ENCODE measurements around the gene BRICD5. TPM values are rescaled to one million over a fixed set of nuclear protein-coding genes. Genes with fewer than 3 reads are reported as not detected.

Gene BRICD5
- total and polyA plus RNA-seq, 2 donors from 2014 or later, result 7.2 to 8.2 TPM

- FAIRE-seq, result no peak
- Histone ChIP-seq H3K9me3 (ENCODE audit: control insufficient read depth in 2 of 3, insufficient read depth in 1 of 3, low read length in 3 of 3) (no peaks in the 10 kb centered on the region), H3K4me1 (ENCODE audit: control insufficient read depth in 2 of 3, insufficient read depth in 2 of 3, low read depth in 1 of 3, low read length in 3 of 3) (no peaks in the 10 kb centered on the region), H3K4me3 (ENCODE audit: low read length in 3 of 3) (no peak overlapping the region), H3K36me3 (ENCODE audit: control insufficient read depth in 2 of 3, insufficient read depth in 3 of 3, low read length in 3 of 3) (peaks cover 0 to 40% (median 15%) of the 10 kb centered on the region in 3 donors), H3K27me3 (ENCODE audit: control insufficient read depth, insufficient read depth, low read length) (no peaks in the 10 kb centered on the region), H3K27ac (ENCODE audit: low read depth in 2 of 2, low read length in 2 of 2) (no peak overlapping the region), H3K9ac (ENCODE audit: low read length in 3 of 3) (no peak overlapping the region)
- intact Hi-C loops (cut with DNase I), result no loop called here
- peak in 1 of 5 donors; percentile 49 for DNase-seq
- TF ChIP-seq CTCF (IDR thresholded peaks at IDR 0.05; ENCODE audit: borderline replicate concordance, extremely low read depth, insufficient read depth), result no peak
Measured at GRCh38 chr16:2244926-2245795, 34.5 kb upstream of the BRICD5 start.

GRCh38 chr16:2244301-2244700, 33.6 kb upstream of the BRICD5 start:
- peak in 2 of 5 donors; percentile 36 to 70 for DNase-seq
- H3K9me3 ChIP-seq (ENCODE audit: control insufficient read depth in 2 of 3, insufficient read depth in 1 of 3, low read length in 3 of 3), result no peaks in the 10 kb centered on the region
- H3K4me3 ChIP-seq (ENCODE audit: low read length in 3 of 3), result no peak overlapping the region
- intact Hi-C loops (cut with DNase I), result no loop called here
- H3K36me3 ChIP-seq (ENCODE audit: control insufficient read depth in 2 of 3, insufficient read depth in 3 of 3, low read length in 3 of 3), result peaks cover 0 to 40% (median 15%) of the 10 kb centered on the region in 3 donors
- no peak overlapping the region for H3K27ac ChIP-seq (ENCODE audit: low read depth in 2 of 2, low read length in 2 of 2)
- TF ChIP-seq CTCF (IDR thresholded peaks at IDR 0.05; ENCODE audit: borderline replicate concordance, extremely low read depth, insufficient read depth), result no peak
- no peak overlapping the region for H3K9ac ChIP-seq (ENCODE audit: low read length in 3 of 3)
- FAIRE-seq, result no peak
- H3K27me3 ChIP-seq (ENCODE audit: control insufficient read depth, insufficient read depth, low read length), result no peaks in the 10 kb centered on the region
- no peaks in the 10 kb centered on the region for H3K4me1 ChIP-seq (ENCODE audit: control insufficient read depth in 2 of 3, insufficient read depth in 2 of 3, low read depth in 1 of 3, low read length in 3 of 3)

- DNase-seq (peak in 1 of 5 donors; percentile 71), FAIRE-seq (no peak)
- intact Hi-C loops (cut with DNase I), result no loop called here
- no peak for TF ChIP-seq CTCF (IDR thresholded peaks at IDR 0.05; ENCODE audit: borderline replicate concordance, extremely low read depth, insufficient read depth)
- no peak overlapping the region for H3K9ac ChIP-seq (ENCODE audit: low read length in 3 of 3)
- H3K4me1 ChIP-seq (ENCODE audit: control insufficient read depth in 2 of 3, insufficient read depth in 2 of 3, low read depth in 1 of 3, low read length in 3 of 3), result no peaks in the 10 kb centered on the region
- no peaks in the 10 kb centered on the region for H3K9me3 ChIP-seq (ENCODE audit: control insufficient read depth in 2 of 3, insufficient read depth in 1 of 3, low read length in 3 of 3)
- H3K27me3 ChIP-seq (ENCODE audit: control insufficient read depth, insufficient read depth, low read length), result no peaks in the 10 kb centered on the region
- H3K36me3 ChIP-seq (ENCODE audit: control insufficient read depth in 2 of 3, insufficient read depth in 3 of 3, low read length in 3 of 3), result peaks cover 0 to 40% (median 15%) of the 10 kb centered on the region in 3 donors
- H3K4me3 ChIP-seq (ENCODE audit: low read length in 3 of 3), result no peak overlapping the region
- H3K27ac ChIP-seq (ENCODE audit: low read depth in 2 of 2, low read length in 2 of 2), result no peak overlapping the region
Measured at GRCh38 chr16:2243781-2244180, 33.1 kb upstream of the BRICD5 start.

Data from kidney (tissue), 14 donors.